C4-2B (cell line): ENCODE results near the gene KIF1B.
"Not testable (repeated sequence)": the region's sequence is repeated elsewhere in the genome, so short reads cannot be mapped to it uniquely, and the experiment has no call there.

Experiments
- H3K27ac ChIP-seq: fragments of 450-650 bp; 2 replicates; pipeline ENCODE4 v1.5.1; 2017
- CTCF ChIP-seq: fragments of 450-650 bp; conservative IDR thresholded peaks from 2 replicates; pipeline ENCODE4 v1.5.1; 2017; ENCODE audit warnings: mild to moderate bottlenecking
- ZFX ChIP-seq: fragments of 450-650 bp; IDR thresholded peaks from 2 replicates; pipeline ENCODE4 v1.6.1; 2017

Gene KIF1B

GRCh38 chr1:10424034-10424433, 213.7 kb downstream of the KIF1B start:
- TF ChIP-seq CTCF = no peak
- no peak for TF ChIP-seq ZFX
- no peak overlapping the region for H3K27ac ChIP-seq

- TF ChIP-seq ZFX (no peak), CTCF (no peak)
- no peak overlapping the region for H3K27ac ChIP-seq
Observed at GRCh38 chr1:10424651-10425050, 214.3 kb downstream of the KIF1B start.

GRCh38 chr1:10425826-10426534, 215.6 kb downstream of the KIF1B start:
- H3K27ac ChIP-seq = not testable (repeated sequence)

GRCh38 chr1:10426535-10426848, 216.1 kb downstream of the KIF1B start:
- not testable (repeated sequence) for H3K27ac ChIP-seq

GRCh38 chr1:10428984-10429383, 218.6 kb downstream of the KIF1B start:
- TF ChIP-seq CTCF (no peak), ZFX (no peak)
- H3K27ac ChIP-seq = no peak overlapping the region

- TF ChIP-seq CTCF = no peak
- no peak for TF ChIP-seq ZFX
- peak overlapping the region; percentile 84 for H3K27ac ChIP-seq
Observed at GRCh38 chr1:10429868-10430215, 219.5 kb downstream of the KIF1B start.

- TF ChIP-seq ZFX = peak; percentile 62; the same call in 1 of the 2 replicates
- peak; percentile 99 for TF ChIP-seq CTCF
- peak within 1 kb of the TSS; percentile 84 for H3K27ac ChIP-seq
Observed at GRCh38 chr1:10430216-10431069, 220.1 kb downstream of the KIF1B start, which contains the start of gene CENPS. TSS of gene CENPS (plus strand) at chr1:10430433. CDS start at chr1:10430518, 85 bp downstream.
